ENCODE results near the gene CAPN8.
A peak's percentile ranks its signal among the peaks of the same experiment; 100 is the strongest.

Gene CAPN8

DNA sequence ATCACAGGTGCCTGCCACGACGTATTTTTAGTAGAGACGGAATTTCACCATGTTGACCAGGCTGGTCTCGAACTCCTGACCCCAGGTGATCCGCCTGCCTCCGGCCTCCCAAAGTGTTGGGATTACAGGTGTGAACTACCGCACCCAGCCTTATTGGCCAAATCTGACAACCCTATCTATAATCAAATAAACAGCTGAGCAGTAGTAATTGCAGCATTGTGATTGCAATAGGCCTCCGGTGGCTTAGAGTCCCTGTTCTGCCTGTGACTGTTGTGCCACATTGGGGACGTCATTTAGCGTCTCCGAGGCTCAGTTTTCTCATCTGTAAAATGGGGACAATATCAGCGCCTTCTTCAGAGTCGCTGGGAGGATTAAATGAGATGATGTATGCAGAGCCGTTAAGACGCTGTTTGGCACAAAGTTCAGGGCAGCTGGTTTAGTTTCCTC, 46.3 kb upstream of the CAPN8 start:
- TF ChIP-seq, protein P1, sequence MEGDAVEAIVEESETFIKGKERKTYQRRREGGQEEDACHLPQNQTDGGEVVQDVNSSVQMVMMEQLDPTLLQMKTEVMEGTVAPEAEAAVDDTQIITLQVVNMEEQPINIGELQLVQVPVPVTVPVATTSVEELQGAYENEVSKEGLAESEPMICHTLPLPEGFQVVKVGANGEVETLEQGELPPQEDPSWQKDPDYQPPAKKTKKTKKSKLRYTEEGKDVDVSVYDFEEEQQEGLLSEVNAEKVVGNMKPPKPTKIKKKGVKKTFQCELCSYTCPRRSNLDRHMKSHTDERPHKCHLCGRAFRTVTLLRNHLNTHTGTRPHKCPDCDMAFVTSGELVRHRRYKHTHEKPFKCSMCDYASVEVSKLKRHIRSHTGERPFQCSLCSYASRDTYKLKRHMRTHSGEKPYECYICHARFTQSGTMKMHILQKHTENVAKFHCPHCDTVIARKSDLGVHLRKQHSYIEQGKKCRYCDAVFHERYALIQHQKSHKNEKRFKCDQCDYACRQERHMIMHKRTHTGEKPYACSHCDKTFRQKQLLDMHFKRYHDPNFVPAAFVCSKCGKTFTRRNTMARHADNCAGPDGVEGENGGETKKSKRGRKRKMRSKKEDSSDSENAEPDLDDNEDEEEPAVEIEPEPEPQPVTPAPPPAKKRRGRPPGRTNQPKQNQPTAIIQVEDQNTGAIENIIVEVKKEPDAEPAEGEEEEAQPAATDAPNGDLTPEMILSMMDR (IDR thresholded peaks at IDR 0.05; ENCODE audit: insufficient read depth, low read depth, low read length, missing control alignments) = no peak
- no peak for DNase-seq (ENCODE audit: low read depth)
- H3K4me3 ChIP-seq (ENCODE audit: low read depth, low read length) = peak overlapping the region; percentile 46

GRCh38 chr1:223711173-223711572, 45.7 kb upstream of the CAPN8 start:
- no peak for DNase-seq (ENCODE audit: low read depth)
- TF ChIP-seq, protein P1 (IDR thresholded peaks at IDR 0.05; ENCODE audit: insufficient read depth, low read depth, low read length, missing control alignments) = no peak

GRCh38 chr1:223710179-223711133, 45.0 kb upstream of the CAPN8 start:
- TF ChIP-seq, protein P1 (IDR thresholded peaks at IDR 0.05; ENCODE audit: insufficient read depth, low read depth, low read length, missing control alignments) = no peak
- DNase-seq (ENCODE audit: low read depth) = no peak

More at GRCh38 chr1:223711173-223711572, 45.7 kb upstream of the CAPN8 start:
- H3K4me3 ChIP-seq (ENCODE audit: low read depth, low read length) = no peak overlapping the region

GRCh38 chr1:223709598-223709997, 44.1 kb upstream of the CAPN8 start:
- no peak overlapping the region for H3K4me3 ChIP-seq (ENCODE audit: low read depth, low read length)
- TF ChIP-seq, protein P1 (IDR thresholded peaks at IDR 0.05; ENCODE audit: insufficient read depth, low read depth, low read length, missing control alignments) = no peak
- no peak for DNase-seq (ENCODE audit: low read depth)

More at GRCh38 chr1:223710179-223711133, 45.0 kb upstream of the CAPN8 start:
- H3K4me3 ChIP-seq (ENCODE audit: low read depth, low read length) = no peak overlapping the region

GRCh38 chr1:223708651-223709268, 43.3 kb upstream of the CAPN8 start:
- DNase-seq (ENCODE audit: low read depth) = no peak
- TF ChIP-seq, protein P1 (IDR thresholded peaks at IDR 0.05; ENCODE audit: insufficient read depth, low read depth, low read length, missing control alignments) = no peak
- no peak overlapping the region for H3K4me3 ChIP-seq (ENCODE audit: low read depth, low read length)

DNA sequence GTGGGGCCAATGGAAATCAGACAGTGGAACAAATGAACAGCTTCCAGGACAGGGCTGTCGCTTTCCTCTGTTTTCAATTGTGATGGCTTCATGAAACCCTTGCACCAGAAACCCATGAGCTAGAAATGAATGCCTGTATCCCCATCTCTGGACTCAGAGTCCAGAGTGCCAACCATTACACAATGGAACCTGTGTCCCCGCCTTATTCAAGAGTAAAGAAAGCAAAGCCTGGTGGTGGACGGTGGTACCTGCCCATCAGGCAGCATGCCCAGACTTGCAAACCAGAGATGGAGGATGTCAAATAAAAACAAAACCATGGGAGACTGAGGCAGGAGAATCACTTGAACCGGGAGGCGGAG, 42.5 kb upstream of the CAPN8 start:
- TF ChIP-seq, protein P1 (IDR thresholded peaks at IDR 0.05; ENCODE audit: insufficient read depth, low read depth, low read length, missing control alignments) = no peak
- no peak for DNase-seq (ENCODE audit: low read depth)
- H3K4me3 ChIP-seq (ENCODE audit: low read depth, low read length) = no peak overlapping the region
